ENCODE data around the gene GTPBP1.

DNA sequence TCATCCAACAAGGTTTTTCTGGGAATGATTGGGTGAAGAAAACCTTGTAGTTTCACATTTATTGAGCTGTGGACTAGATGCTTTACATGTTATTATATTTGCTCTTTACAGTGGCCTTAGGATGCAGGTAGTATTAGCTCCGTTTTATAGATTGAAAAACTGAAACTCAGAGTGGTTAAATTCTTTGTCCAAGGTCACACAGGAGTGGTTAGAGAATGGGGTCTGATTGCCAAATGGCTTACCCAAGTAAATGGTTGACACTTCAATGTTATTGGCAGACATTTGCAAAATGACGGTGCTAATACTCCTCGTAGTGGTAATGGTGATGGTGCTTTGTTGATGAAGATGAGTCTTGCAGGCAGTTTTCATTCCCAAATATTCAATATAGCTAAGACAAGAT is 2.2 kb downstream of the GTPBP1 start:
- TF ChIP-seq, protein P1, sequence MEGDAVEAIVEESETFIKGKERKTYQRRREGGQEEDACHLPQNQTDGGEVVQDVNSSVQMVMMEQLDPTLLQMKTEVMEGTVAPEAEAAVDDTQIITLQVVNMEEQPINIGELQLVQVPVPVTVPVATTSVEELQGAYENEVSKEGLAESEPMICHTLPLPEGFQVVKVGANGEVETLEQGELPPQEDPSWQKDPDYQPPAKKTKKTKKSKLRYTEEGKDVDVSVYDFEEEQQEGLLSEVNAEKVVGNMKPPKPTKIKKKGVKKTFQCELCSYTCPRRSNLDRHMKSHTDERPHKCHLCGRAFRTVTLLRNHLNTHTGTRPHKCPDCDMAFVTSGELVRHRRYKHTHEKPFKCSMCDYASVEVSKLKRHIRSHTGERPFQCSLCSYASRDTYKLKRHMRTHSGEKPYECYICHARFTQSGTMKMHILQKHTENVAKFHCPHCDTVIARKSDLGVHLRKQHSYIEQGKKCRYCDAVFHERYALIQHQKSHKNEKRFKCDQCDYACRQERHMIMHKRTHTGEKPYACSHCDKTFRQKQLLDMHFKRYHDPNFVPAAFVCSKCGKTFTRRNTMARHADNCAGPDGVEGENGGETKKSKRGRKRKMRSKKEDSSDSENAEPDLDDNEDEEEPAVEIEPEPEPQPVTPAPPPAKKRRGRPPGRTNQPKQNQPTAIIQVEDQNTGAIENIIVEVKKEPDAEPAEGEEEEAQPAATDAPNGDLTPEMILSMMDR (IDR thresholded peaks at IDR 0.05; ENCODE audit: low read depth, low read length, poor library complexity, severe bottlenecking) = no peak
- TF ChIP-seq EZH2phosphoT487 (IDR thresholded peaks at IDR 0.05; ENCODE audit: borderline replicate concordance, low read length) = no peak
